Stimulated activated CD4-positive, alpha-beta T cell treated with anti-CD3 and anti-CD28 coated beads, Interleukin-1b, Interleukin-23, amount 100 ng/mL, for 48 hours (primary cell): ENCODE data around the gene CFAP410.
"Not testable (repeated sequence)": the region's sequence is repeated elsewhere in the genome, so short reads cannot be mapped to it uniquely, and the experiment has no call there.

ENCODE experiments used
- DNase-seq: peaks from one replicate; pipeline ENCODE4 v3.0.0-alpha.2; 2020

CFAP410 gene

GRCh38 chr21:44315691-44316203, 23.4 kb downstream of the CFAP410 start:
- no peak for DNase-seq

GRCh38 chr21:44314561-44314960, 24.6 kb downstream of the CFAP410 start:
- no peak for DNase-seq

- no peak for DNase-seq
Measured at GRCh38 chr21:44314128-44314527, 25.1 kb downstream of the CFAP410 start.

- no peak for DNase-seq
Measured at GRCh38 chr21:44313451-44313850, 25.7 kb downstream of the CFAP410 start.

- no peak for DNase-seq
Measured at GRCh38 chr21:44312716-44313115, 26.5 kb downstream of the CFAP410 start.

GRCh38 chr21:44312089-44312488, 27.1 kb downstream of the CFAP410 start:
- no peak for DNase-seq

- DNase-seq = no peak
Measured at GRCh38 chr21:44310628-44311507, 28.3 kb downstream of the CFAP410 start.

- no peak for DNase-seq
Measured at GRCh38 chr21:44306936-44307704, 32.1 kb downstream of the CFAP410 start.

- DNase-seq = no peak
Measured at GRCh38 chr21:44305691-44306090, 33.5 kb downstream of the CFAP410 start.

GRCh38 chr21:44304877-44305293, 34.3 kb downstream of the CFAP410 start:
- peak; percentile 36 for DNase-seq

GRCh38 chr21:44304011-44304616, 35.1 kb downstream of the CFAP410 start:
- no peak for DNase-seq

GRCh38 chr21:44303490-44303981, 35.7 kb downstream of the CFAP410 start:
- no peak for DNase-seq

GRCh38 chr21:44302573-44303401, 36.4 kb downstream of the CFAP410 start:
- DNase-seq = not testable (repeated sequence)

- no peak for DNase-seq
Measured at GRCh38 chr21:44301961-44302406, 37.2 kb downstream of the CFAP410 start.

- DNase-seq = no peak
Measured at GRCh38 chr21:44301141-44301540, 38.0 kb downstream of the CFAP410 start.

- DNase-seq = peak; percentile 55
Measured at GRCh38 chr21:44300262-44300959, 38.8 kb downstream of the CFAP410 start.

- DNase-seq = peak; percentile 73
Measured at GRCh38 chr21:44299458-44300261, 39.5 kb downstream of the CFAP410 start, which contains the start of gene PFKL. PFKL (plus strand) TSS chr21:44300053; CDS start chr21:44300106, 53 bp downstream.

- peak; percentile 22 for DNase-seq
Measured at GRCh38 chr21:44299085-44299457, 40.1 kb downstream of the CFAP410 start.

GRCh38 chr21:44298301-44298700, 40.9 kb downstream of the CFAP410 start:
- no peak for DNase-seq

GRCh38 chr21:44297525-44298290, 41.5 kb downstream of the CFAP410 start:
- DNase-seq = peak; percentile 76
